HT-29 (cell line): ENCODE measurements around the gene MIAT. TPM values are rescaled to one million over a fixed set of nuclear protein-coding genes. Genes with fewer than 3 reads are reported as not detected.
"Not testable (repeated sequence)": the region's sequence is repeated elsewhere in the genome, so short reads cannot be mapped to it uniquely, and the experiment has no call there.

ENCODE experiments used
- DNase-seq: peaks from one replicate; pipeline ENCODE4 v3.0.0-alpha.2; 2015; ENCODE audit warnings: low spot score
- total RNA-seq: library from RNA; depleted of rRNA; stranded (reverse); fragments of >200 nt; shearing (Covaris generic); gene quantifications from 2 replicates; pipeline ENCODE4 v1.2.3, GENCODE V29; 2014; rRNA removed

The MIAT gene
- 0.23 and 0.31 TPM in 2 replicates for total RNA-seq

DNA sequence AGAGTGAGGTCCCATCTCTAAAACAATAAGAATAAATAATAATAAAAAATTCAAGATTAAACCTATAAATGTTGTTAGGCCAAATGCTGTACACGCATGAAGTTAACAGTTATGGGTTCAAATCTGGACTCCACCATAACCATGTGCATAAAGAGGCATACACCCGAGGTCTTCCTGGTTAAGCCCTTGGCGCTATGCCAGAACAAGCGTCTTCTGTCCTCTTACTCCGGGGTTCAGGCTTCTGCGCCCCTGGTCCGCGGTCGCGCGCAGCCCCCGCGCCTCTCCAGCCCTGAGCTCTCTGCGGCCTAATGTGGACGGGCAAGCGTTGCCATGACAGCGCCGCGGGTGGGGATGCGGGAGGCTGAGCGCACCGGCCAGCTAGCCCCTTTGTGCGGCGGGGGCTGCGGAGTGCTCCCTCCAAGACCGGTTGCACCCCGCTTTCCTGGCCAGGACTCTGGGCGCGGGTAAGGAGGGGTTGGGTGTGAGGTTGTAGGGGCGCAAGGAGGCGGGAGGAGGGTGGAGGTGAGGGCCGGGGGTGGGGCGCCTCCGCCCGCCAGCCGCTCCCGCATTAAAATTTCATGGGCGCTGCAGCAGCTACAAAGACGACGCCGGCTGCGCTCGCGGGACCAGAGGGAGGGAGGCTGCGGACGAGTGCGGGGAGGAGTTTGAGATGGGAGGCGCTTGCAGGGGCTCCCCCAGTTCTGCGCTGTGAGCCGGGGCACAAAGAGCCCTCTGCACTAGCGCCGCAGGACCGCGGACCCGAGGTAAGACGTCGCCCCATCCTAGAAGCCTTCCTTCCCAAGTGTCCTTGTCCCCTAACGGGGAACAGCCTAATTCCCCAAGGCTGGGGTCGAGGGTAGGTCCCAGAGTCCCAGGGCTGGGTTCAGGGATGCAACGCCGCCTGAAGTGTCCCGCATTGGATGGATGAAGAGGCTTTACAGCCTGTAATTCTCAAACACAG, at the start of gene MIAT:
MIAT (plus strand) TSS at position 698 of the 961 bp plus-strand sequence.
- DNase-seq = no peak

DNA sequence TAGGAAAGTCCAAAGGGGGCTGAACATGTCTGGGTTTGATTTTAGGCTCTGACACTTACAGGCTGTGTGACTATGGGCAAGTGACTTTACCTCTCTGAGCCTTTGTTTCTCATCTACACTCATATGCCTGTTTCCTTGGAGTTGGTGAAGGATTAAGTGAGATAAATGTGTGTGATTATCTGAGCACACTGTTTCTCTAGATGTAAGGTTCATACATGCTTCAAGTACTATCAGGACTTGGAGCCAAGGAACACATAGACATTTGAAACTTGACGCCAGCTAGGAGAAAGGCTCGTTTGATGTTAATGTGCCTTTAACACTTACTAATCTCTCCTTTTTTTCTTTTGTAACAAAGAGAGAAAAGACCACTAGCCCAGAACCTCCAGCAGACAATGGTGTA, 49.3 kb upstream of the MIAT start:
- DNase-seq = no peak

DNA sequence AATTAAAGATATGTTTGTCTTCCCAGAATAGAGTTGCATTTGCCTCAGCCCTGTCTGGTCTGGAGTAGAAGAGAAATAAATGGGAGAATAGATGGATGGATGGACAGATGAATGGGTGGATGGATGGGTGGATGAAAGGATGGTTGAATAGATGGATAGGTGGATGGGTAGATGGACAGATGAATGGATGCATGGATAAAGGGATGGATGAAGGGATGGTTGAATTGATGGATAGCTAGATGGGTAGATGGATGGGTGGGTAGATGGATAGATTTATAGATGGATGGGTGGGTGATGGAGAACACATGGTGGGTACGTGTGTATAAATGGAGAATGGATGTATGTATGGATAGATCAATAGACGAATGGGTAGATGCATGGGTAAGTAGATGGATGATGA, 48.1 kb upstream of the MIAT start:
- DNase-seq = no peak

DNA sequence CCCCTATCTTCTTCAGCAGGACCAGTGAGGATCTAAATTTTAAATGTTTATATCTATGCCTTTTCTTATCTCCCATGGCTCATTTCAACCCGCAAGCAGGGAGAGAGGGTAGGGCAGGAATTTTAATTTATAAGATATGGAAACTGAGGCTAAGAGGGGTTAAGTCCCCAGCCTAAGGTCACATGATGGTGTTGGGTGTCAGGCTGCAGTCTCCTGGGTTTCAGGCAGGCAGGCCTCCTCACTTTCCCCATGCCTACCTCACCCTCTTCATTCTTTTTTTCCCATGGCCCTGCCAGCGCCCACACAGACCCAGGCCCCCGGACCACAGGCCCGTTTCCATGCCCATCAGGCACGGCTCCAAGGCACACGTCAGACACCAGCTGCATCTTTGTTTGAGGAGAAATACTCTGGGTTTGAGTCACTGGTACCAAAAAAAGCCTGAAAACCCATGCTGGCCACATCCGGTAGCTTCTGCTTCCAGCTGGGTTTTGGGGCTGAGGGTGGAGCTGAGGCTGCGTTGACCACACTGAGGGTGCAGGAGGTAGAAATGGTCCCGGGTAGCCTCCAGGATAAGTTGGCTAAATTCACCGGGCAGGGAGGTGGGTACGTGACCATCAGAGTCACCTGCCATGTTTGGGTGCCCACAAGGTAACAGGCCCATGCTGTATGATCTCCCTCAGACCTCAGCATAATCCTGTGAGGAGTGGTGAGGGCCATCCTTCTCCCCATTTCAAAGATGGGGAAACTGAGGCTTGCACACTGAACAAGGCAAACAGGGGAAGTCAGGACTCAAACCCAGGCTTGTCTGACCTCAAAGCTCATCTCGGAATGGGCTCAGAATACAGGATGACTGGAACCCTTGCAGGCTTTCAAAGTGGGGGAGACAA, 47.1 kb upstream of the MIAT start:
- DNase-seq = no peak

DNA sequence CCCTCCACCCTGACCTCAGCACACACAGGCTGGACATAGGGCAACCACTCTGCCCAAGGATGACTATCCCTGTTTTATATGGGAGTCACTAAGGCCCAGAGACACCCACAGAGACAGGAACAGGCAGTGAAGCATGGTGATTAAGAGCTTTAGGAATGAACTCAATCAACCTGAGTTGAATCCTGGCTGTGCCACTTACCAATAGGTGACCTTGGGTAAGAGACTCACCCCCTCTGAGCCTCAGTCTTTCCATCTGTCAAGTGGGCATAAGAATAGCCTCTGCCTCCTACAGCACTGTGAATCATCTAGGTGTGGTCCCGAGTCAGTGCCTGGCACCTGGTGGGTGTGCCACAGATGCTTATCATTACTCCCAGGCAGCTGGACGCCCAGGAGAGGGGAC, 46.4 kb upstream of the MIAT start:
- DNase-seq = no peak

DNA sequence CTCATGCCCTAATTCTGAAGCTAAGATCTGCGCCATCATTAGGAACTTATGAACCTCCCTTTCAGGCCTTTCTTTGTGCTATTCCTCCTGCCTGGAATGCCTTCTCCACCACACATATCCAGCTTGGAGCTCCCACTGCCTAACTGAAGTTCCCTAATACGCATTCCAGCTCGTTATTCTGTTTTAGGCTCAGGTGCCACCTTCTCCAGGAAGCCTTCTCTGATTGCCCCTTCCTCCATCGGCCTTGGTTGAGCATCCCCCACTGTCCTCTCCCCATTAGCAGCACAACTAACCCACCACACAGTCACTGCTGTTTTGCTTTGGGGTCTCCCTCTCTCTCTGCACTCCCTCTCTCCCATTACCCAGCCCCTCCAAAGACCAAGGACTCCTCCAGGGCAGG, 44.7 kb upstream of the MIAT start:
- DNase-seq = no peak

DNA sequence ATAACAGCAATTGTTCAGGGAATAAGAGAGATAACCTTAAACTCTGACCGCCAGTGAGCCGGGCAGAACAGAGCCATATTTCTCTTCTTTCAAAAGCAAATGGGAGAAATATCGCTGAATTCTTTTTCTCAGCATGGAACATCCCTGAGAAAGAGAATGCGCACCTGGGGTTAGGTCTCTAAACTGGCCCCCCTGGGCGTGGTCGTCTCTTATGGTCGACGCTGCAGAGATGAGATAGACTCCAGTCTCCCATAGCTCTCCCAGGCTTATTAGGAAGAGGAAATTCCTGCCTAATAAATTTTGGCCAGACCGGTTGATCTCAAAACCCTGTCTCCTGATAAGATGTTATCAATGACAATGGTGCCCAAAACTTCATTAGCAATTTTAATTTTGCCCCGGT, 43.6 kb upstream of the MIAT start:
- not testable (repeated sequence) for DNase-seq

DNA sequence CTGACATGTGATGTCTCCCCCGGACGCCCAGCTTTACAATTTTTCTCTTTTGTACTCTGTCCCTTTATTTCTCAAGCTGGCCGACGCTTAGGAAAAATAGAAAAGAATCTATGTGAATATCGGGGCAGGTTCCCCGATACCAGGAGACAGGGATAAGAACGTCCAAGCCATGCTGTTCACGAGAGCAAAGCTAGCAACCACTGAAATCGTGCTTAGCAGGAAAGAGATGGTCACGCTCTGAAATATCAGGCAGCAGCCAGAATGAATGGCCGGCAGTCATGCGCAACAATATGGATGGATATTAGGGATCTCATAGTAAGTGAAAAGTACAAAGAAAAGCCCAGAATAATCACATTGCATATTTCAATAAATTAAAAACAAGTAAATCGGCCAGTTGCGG, 43.1 kb upstream of the MIAT start:
- no peak for DNase-seq

DNA sequence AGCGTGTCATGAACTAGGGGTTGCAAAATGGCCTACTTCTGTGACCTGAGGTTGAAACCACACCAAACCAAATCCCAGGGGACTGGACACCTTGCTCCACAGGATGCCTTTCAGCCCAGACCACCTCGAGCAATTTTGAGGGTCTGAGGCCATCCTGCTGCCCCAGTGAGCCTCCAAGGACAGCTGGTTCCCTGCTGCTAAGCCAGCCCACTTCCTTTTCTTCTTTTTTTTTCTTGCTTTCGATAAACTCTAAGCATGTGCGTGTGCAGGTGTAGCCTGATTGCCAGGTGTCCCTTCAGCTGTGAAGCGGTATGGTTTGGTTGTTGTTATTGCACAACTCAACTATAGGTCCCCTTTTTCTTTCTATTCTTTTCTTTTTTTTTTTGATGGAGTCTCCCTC, 42.2 kb upstream of the MIAT start:
- no peak for DNase-seq

DNA sequence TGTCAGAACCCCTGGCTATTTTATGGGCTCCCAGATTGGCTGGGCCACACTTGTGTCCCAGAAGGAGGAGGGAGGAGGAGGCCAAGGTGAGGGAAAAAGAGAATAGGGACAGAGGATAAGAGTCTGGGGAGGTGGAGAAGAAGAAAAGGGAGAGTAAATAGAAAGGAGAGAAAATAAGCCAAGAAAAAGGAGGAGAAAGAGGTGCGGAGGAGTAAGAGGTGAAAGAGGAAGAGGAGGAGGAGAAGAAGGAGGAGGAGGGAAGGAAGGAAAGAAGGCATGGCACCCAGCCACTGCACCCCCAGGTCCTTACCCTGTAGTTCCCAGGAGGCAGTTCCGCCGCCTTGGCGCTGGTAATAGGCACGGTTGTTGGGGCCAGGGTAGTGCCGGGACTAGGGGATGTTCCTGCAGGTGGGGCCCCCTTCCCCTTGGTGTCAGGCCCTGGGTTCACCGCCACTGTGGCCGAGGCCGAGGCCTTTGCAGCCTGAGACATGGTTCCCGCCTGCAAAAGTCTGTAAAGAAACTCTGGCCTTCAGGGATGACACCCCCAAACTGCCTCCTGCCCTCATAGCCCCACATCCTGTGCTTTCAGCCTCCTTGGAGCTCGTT, 41.5 kb upstream of the MIAT start:
- DNase-seq = no peak

DNA sequence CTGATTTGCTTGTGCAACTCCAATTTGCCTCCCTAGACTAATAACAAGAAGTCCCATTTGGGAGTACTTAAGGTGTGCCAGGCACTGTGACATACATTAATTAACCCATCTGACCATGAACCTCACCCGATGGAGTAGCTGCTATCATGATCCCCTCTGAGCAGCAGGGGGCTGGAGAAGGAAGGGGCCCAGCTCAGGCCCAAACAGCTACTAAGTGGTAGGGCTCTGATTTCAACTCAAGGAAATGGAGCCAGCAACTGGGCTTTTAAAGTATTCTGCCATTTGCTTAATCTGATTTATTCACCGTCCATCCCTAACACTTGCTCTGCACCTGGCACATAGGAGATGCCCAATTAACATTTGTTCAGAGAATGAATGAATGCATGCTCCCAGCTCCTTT, 40.7 kb upstream of the MIAT start:
- DNase-seq = no peak

DNA sequence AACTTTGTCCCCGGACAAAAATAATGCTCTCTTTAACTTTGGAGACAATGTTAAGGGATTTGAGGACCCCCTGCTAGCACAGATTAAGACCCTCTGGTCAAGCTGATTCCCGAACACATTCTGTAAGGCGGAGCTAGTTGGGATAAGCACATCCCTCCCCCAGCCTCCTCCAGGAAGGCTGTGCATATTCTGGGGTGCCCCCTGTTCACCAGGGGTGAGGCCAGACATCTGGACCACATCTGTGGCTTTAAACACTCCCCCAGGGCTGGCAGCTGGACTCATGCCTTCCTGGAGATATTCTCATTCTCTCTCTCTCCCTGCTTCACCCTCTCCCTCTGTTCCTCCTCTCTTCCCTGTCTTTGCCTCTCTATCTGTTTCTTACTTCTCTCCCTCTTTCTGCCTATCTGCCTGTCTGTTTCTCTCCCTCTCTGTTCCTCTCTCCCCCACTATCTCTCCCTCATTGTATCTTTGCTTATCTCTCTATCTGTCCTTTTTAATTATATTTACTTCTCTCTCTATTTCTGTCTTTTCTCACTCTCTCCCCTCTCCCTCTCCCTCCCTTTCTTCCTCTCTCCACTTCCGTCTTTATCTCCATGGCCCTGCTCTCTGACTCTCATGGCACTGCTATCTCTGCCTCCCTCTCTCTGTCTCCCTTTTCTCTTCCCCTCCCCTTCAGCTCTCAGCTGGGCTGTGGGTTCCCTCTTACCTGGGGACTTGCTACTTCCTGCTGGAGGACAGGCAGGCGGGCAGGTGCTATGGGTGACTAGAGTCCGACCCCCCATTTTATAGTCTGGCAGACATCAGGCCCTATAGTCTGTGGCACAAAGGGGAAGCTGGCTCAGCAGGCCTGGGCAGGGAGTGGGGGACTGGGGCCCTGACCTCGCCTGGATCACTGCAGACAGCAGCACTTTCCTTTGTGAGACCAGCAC, 39.9 kb upstream of the MIAT start, which contains the start of gene CRYBB1:
CRYBB1 (minus strand) TSS at position 757 of the 929 bp plus-strand sequence. CDS start 1,708 bp downstream, outside the sequence.
- DNase-seq = no peak

DNA sequence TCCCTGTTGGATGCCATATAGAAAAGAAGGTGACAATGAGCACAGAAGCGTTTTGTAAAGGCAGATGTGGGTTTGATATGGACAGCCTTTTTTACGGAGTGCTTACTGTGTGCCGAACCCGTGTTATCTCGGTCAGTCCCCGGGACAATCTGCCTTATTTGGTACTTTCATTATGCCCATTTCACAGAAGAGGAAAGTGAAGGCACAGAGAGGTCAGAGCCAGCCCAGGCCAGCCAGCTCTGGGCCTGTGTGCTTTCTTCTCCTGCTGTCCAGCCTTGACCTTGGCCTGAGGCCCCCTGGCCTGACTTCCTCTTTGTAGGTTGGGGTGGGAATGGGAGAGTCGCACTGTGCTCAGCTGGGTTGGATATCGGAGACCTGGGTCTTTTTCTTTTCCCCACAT, 38.9 kb upstream of the MIAT start:
- DNase-seq = no peak

DNA sequence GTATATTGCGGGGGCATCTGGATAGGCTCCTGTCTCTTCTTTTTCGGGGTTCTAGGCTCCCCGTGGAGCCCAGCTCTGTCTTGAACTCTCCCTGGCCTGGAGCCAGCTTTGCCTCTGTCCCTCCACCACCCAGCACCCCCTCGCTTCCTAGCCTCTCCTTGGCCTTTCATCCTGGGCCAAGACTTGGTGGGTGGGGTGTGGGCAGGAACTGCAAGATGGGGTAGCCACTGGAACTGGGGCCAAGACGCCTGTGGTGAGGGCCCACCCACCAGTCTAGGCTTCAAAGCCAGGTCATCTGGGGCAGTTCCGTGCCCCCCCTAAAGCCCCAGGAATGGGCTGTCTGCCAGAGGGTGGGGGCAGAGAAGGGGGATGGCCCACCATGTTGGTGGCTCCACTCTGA, 37.9 kb upstream of the MIAT start:
- DNase-seq = no peak

DNA sequence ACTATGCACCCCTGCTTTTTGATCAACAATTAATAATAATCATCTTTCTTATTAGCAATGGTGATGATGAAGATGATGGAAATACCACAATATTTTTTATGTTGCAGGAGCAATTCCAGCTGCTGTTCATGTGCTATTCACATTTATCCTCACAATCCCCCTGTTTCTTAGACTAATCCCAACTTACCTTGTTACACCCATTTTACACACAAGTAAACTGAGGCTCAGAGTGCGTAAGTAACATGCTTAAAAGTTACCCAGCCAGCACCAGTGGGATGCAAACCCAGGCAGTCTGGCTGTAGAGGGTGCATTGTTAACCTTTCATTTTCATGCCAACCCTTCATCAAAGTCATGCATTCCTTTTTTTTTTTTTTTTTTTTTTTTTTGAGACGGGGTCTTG, 37.2 kb upstream of the MIAT start:
- DNase-seq = no peak

DNA sequence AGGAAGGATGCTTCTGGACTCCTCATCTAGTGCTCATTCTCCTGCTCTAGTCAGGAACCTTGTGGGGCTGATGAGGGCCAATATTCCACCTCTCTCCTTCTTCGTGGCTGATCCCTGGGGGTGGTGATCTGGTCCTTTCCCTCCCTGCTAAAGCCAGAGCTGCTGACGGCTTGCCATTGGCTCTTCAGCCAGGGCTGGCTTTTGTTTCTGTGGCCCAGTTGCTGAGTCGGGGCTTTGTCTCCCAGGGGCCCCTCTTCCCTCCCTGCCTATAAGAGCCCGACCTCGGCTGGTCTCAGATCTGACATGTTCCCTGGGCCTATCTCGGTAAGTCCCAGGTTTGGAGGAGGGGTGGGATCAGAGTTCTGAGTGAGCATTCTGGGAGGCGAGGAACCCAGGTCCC, 35.7 kb upstream of the MIAT start, which contains the start of gene CRYBA4:
CRYBA4 (plus strand) TSS at position 301 of the 400 bp plus-strand sequence. CDS start 634 bp downstream, outside the sequence.
- no peak for DNase-seq

DNA sequence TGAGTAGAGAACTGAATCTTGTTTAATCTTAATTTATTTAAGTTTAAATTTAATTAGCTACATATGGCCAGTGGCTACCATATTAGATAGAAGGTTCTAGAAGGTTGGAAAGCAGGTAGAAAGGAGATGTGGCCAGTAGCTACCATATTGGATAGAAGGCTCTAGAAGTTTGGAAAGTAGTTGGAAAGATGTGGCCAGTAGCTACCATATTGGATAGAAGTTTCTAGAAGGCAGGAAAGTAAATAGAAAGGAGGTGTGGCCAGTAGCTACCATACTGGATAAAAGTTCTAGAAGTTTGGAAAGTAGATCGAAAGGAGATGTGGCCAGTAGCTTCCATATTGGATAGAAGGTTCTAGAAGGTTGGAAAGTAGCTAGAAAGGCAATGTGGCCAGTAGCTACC, 33.4 kb upstream of the MIAT start:
- DNase-seq = no peak

DNA sequence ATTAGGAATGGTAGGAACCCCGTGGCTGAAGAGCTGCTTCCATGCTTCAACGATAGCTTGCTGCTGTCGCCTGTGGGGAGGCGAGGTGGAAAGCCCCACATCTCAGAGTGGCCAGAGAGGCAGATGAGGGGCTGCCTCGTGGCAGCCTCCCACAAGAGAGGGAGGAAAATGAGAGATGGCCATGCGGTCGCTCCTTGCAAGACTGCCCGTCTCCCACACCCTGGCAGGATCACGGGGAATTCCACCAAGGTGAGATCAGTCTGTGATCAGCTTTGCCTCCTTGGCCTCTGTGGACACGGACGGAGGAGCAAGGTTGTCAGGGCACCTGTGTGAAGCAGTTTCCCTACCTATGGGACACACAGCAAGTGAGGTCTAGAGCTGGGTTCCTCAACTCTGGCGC, 32.6 kb upstream of the MIAT start:
- no peak for DNase-seq

DNA sequence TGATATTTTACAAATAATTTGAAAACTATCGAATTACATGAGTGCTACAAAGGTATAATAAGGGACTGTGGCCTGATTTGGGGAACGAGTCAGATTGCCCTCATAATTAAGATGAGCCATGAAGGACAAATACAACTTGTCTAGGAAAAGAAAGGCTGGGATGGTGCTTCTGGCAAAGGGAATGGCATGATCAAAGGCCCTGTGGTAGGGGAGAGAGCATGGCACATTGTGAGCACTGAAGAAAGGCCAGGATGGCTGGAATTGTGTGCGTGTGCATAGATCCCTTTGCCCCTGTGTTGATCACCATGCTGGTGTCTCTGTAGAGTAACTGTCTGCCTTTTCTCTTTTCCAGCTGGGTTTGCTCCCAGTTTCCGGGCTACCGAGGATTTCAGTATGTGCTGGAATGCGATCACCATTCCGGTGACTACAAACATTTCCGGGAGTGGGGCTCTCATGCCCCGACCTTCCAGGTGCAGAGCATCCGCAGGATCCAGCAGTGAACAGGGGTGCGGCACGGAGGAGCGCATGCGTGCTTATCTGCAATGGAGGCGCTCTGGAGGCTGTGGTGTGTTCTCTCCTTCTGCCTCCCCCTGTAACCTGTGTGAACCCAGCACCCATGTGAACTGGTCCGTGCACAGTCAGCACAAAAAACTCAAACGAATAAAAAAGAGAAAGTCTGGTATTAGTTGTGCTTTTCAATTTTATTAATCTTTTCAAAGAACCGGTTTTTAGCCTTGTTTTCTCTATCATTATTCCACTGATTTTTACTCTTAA, 27.2 kb upstream of the MIAT start:
- DNase-seq = no peak

DNA sequence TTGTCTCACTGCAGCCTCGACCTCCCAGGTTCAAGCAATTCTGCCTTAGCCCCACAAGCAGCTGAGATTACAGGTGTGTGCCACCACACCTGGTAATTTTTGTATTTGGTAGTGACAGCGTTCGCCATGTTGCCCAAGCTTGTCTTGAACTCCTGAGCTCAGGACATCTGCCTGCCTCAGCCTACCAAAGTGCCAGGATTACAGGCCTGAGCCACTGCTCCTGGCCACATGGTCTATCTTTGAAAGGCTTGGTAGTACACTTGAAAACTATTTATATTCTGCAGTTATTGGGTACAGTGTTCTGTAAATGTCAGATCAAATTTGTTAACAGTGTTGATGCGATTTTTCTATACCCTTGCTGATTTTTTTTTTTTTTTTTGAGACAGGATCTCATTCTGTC, 26.1 kb upstream of the MIAT start:
- DNase-seq = no peak
